Spleen (tissue), 7 donors: ENCODE measurements around the gene DTNA.

ENCODE experiments used
- CTCF ChIP-seq, 11 experiments: fragments of 200-600 bp in 7 of 11; fragments of 450-650 bp in 4 of 11; sonication (generic) in 4 of 11; IDR thresholded peaks in 8 of 11; conservative IDR thresholded peaks in 3 of 11; 1 replicate in 7 of 11; 2 replicates in 4 of 11; pipeline versions ENCODE4 v1.4.0 to v1.8.0; 2016 to 2021; ENCODE audit warnings: antibody characterized with exemption in 11 of 11, inconsistent platforms in 4 of 11, mild to moderate bottlenecking in 1 of 11
- POLR2A ChIP-seq, 3 donors: fragments of 450-650 bp; IDR thresholded peaks; one replicate each; pipeline ENCODE4 v1.5.1; 2017; ENCODE audit warnings: antibody characterized with exemption in 3 of 3, mild to moderate bottlenecking in 1 of 3
- POLR2AphosphoS5 ChIP-seq, 3 donors: sonication (generic); formaldehyde crosslinking; IDR thresholded peaks; one replicate each; pipeline ENCODE4 v1.5.1; 2017; ENCODE audit warnings: antibody characterized with exemption in 3 of 3
- donor health status: DM: no; HTN: no; CAD: no; lungs with moderate emphysema.
- donor health status: DM: no; HTN: no; CAD: no.
- donor health status: DM: no; HTN: no; CAD: no.

GRCh38 chr18:34775461-34775860 lies 65.4 kb downstream of the DTNA start:
- TF ChIP-seq CTCF (IDR thresholded peaks at IDR 0.05 in 8 of 11, conservative IDR thresholded peaks at IDR 0.05 in 3 of 11) (no peak), POLR2A (IDR thresholded peaks at IDR 0.05) (no peak), POLR2AphosphoS5 (IDR thresholded peaks at IDR 0.05) (no peak)
